ENCODE measurements around the gene CASZ1. TPM values are rescaled to one million over a fixed set of nuclear protein-coding genes. Genes with fewer than 3 reads are reported as not detected.

CASZ1 gene
- total RNA-seq, 1 experiment from 2014 or later = 0.69 TPM

- no peak for DNase-seq (ENCODE audit: low read depth, low spot score)
- in situ Hi-C loops (cut with HindIII; ENCODE audit: low pct_unique_long_range_greater_than_20kb, low sequenced_read_pairs) = no loop called here
Observed at GRCh38 chr1:10829067-10829818, 32.8 kb upstream of the CASZ1 start.

- in situ Hi-C loops (cut with HindIII; ENCODE audit: low pct_unique_long_range_greater_than_20kb, low sequenced_read_pairs) = no loop called here
- DNase-seq (ENCODE audit: low read depth, low spot score) = no peak
Observed at GRCh38 chr1:10827377-10828333, 31.2 kb upstream of the CASZ1 start.

GRCh38 chr1:10825592-10825991 lies 29.1 kb upstream of the CASZ1 start:
- in situ Hi-C loops (cut with HindIII; ENCODE audit: low pct_unique_long_range_greater_than_20kb, low sequenced_read_pairs) = no loop called here
- no peak for DNase-seq (ENCODE audit: low read depth, low spot score)

GRCh38 chr1:10824821-10825540 lies 28.5 kb upstream of the CASZ1 start:
- no peak for DNase-seq (ENCODE audit: low read depth, low spot score)

GRCh38 chr1:10823000-10823401 lies 26.6 kb upstream of the CASZ1 start:
- no peak for DNase-seq (ENCODE audit: low read depth, low spot score)
- in situ Hi-C loops (cut with HindIII; ENCODE audit: low pct_unique_long_range_greater_than_20kb, low sequenced_read_pairs) = no loop called here

More at GRCh38 chr1:10824821-10825540, 28.5 kb upstream of the CASZ1 start:
- in situ Hi-C loops (cut with HindIII; ENCODE audit: low pct_unique_long_range_greater_than_20kb, low sequenced_read_pairs) = no loop called here

GRCh38 chr1:10821388-10821787 lies 24.9 kb upstream of the CASZ1 start:
- DNase-seq (ENCODE audit: low read depth, low spot score) = no peak
- in situ Hi-C loops (cut with HindIII; ENCODE audit: low pct_unique_long_range_greater_than_20kb, low sequenced_read_pairs) = no loop called here

- no peak for DNase-seq (ENCODE audit: low read depth, low spot score)
- in situ Hi-C loops (cut with HindIII; ENCODE audit: low pct_unique_long_range_greater_than_20kb, low sequenced_read_pairs) = no loop called here
Observed at GRCh38 chr1:10820422-10820821, 24.0 kb upstream of the CASZ1 start.

GRCh38 chr1:10819198-10819901 lies 22.9 kb upstream of the CASZ1 start:
- no peak for DNase-seq (ENCODE audit: low read depth, low spot score)
- in situ Hi-C loops (cut with HindIII; ENCODE audit: low pct_unique_long_range_greater_than_20kb, low sequenced_read_pairs) = no loop called here

GRCh38 chr1:10818262-10819197 lies 22.1 kb upstream of the CASZ1 start:
- in situ Hi-C loops (cut with HindIII; ENCODE audit: low pct_unique_long_range_greater_than_20kb, low sequenced_read_pairs) = no loop called here
- DNase-seq (ENCODE audit: low read depth, low spot score) = no peak

GRCh38 chr1:10816743-10817369 lies 20.4 kb upstream of the CASZ1 start:
- in situ Hi-C loops (cut with HindIII; ENCODE audit: low pct_unique_long_range_greater_than_20kb, low sequenced_read_pairs) = no loop called here
- DNase-seq (ENCODE audit: low read depth, low spot score) = no peak

GRCh38 chr1:10816233-10816632 lies 19.8 kb upstream of the CASZ1 start:
- DNase-seq (ENCODE audit: low read depth, low spot score) = no peak
- in situ Hi-C loops (cut with HindIII; ENCODE audit: low pct_unique_long_range_greater_than_20kb, low sequenced_read_pairs) = no loop called here

- no peak for DNase-seq (ENCODE audit: low read depth, low spot score)
Observed at GRCh38 chr1:10815858-10816195, 19.4 kb upstream of the CASZ1 start.

GRCh38 chr1:10814976-10815857 lies 18.8 kb upstream of the CASZ1 start:
- no peak for DNase-seq (ENCODE audit: low read depth, low spot score)
- in situ Hi-C loops (cut with HindIII; ENCODE audit: low pct_unique_long_range_greater_than_20kb, low sequenced_read_pairs) = no loop called here

More at GRCh38 chr1:10815858-10816195, 19.4 kb upstream of the CASZ1 start:
- in situ Hi-C loops (cut with HindIII; ENCODE audit: low pct_unique_long_range_greater_than_20kb, low sequenced_read_pairs) = no loop called here

GRCh38 chr1:10814312-10814711 lies 17.9 kb upstream of the CASZ1 start:
- in situ Hi-C loops (cut with HindIII; ENCODE audit: low pct_unique_long_range_greater_than_20kb, low sequenced_read_pairs) = no loop called here
- no peak for DNase-seq (ENCODE audit: low read depth, low spot score)

GRCh38 chr1:10813799-10814198 lies 17.4 kb upstream of the CASZ1 start:
- DNase-seq (ENCODE audit: low read depth, low spot score) = no peak
- in situ Hi-C loops (cut with HindIII; ENCODE audit: low pct_unique_long_range_greater_than_20kb, low sequenced_read_pairs) = no loop called here

Measured in SK-MEL-5 (cell line).